Right lobe of liver (tissue), 4 donors: Measurements from ENCODE around the gene NOL8.

Experiments
- CTCF ChIP-seq, 4 donors: fragments of 200-600 bp in 3 of 4; fragments of 450-650 bp in 1 of 4; IDR thresholded peaks; one replicate each; pipeline versions ENCODE4 v1.5.1 to v1.8.0; 2016 to 2022; ENCODE audit warnings: antibody characterized with exemption in 4 of 4, mild to moderate bottlenecking in 2 of 4
- POLR2A ChIP-seq: fragments of 450-650 bp; IDR thresholded peaks from one replicate; pipeline ENCODE4 v1.6.1; 2017; ENCODE audit warnings: antibody characterized with exemption, mild to moderate bottlenecking
- donor health status: DM: no; HTN: no; CAD: no.
- donor health status: DM: no; HTN: no; CAD: no.
- donor health status: DM: no; HTN: yes; CAD: no.

- TF ChIP-seq CTCF (IDR thresholded peaks at IDR 0.05): no peak
- TF ChIP-seq POLR2A: no peak
These were observed 271 bp downstream of the NOL8 start for GRCh38 chr9:92324889-92325268.
